Testis (tissue), 2 donors: Measurements from ENCODE around the gene ADAMTSL1.

Source experiments
- POLR2A ChIP-seq: fragments of 450-650 bp; IDR thresholded peaks from one replicate; pipeline ENCODE4 v1.6.1; 2017; ENCODE audit warnings: antibody characterized with exemption, mild to moderate bottlenecking, moderate library complexity
- TF ChIP-seq, protein P1 (sequence below), 3 experiments: fragments of 450-650 bp in 2 of 3; fragments of 200-600 bp in 1 of 3; sonication (generic) in 1 of 3; IDR thresholded peaks; one replicate each; pipeline ENCODE4 v1.5.1; 2016 to 2019; ENCODE audit warnings: antibody characterized with exemption in 3 of 3, mild to moderate bottlenecking in 2 of 3, moderate library complexity in 1 of 3

DNA sequence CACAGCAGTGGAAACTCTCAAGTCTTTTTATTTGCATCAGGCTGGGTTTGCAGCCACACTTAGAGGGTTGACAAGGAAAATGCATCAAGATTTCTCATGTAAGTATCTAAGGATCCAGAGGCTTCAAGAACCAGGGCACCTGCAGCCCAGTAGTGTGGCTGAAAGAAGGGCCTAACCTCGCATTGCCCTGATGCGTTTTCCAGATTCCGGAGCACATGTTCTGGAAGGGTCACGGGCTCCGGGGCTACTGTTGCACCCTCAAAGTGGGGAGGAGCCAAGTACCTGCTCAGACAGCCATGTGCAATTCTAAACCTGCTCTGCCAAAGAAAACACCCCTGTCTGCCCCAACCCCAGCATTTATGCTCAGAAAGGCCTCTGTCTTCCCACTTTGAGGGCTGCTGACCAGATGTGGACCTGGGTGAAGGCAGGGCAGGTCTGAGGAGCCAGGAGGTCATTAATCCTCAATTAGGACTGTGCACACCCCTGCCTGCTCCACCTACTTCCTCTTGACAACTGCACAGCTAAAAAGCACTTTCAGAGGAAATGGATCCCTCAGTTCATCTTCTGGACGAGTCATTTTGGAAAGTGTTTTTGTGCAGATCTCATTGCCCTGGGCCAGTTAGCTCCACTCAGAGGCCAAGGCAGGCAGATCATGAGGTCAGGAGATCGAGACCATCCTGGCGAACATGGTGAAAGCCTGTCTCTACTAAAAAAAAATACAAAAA, 448.4 kb downstream of the ADAMTSL1 start:
- TF ChIP-seq, protein P1, sequence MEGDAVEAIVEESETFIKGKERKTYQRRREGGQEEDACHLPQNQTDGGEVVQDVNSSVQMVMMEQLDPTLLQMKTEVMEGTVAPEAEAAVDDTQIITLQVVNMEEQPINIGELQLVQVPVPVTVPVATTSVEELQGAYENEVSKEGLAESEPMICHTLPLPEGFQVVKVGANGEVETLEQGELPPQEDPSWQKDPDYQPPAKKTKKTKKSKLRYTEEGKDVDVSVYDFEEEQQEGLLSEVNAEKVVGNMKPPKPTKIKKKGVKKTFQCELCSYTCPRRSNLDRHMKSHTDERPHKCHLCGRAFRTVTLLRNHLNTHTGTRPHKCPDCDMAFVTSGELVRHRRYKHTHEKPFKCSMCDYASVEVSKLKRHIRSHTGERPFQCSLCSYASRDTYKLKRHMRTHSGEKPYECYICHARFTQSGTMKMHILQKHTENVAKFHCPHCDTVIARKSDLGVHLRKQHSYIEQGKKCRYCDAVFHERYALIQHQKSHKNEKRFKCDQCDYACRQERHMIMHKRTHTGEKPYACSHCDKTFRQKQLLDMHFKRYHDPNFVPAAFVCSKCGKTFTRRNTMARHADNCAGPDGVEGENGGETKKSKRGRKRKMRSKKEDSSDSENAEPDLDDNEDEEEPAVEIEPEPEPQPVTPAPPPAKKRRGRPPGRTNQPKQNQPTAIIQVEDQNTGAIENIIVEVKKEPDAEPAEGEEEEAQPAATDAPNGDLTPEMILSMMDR (IDR thresholded peaks at IDR 0.05): no peak
- TF ChIP-seq POLR2A: no peak
